K562 (cell line): ENCODE measurements around the gene JADE3. TPM values are rescaled to one million over a fixed set of nuclear protein-coding genes. Genes with fewer than 3 reads are reported as not detected.

Source experiments
- ATAC-seq: fragments of 200-7000 bp; cut with Tn5 transposase; 3 replicates; pipeline ENCODE4 v1.9.1; 2020; ENCODE audit warnings: moderate library complexity
- BruUV-seq: library from RNA; stranded (reverse); fragments of 400-500 nt; replicated peaks from 2 replicates; lab custom pipeline; 2021; lab: Mats Ljungman, UMichigan
- CTCF ChIA-PET: fragments of 300-600 bp; formaldehyde crosslinking; extraction: SDS; loops from one replicate; lab custom pipeline; 2021; ENCODE audit warnings: low intra/inter-chr PET ratio; lab: Yijun Ruan, JAX
- POLR2A ChIA-PET: fragments of 300-600, 350-650 bp; sonication (Branson Sonifier 250); formaldehyde crosslinking; extraction: SDS; loops from one replicate; lab custom pipeline; 2021; ENCODE audit warnings: antibody characterized with exemption, inconsistent platforms; lab: Yijun Ruan, JAX
- DNase-seq, 4 experiments: peaks; one replicate each; pipeline versions ENCODE4 v3.0.0 to v3.0.0-alpha.2; 2011 to 2018; ENCODE audit warnings: low spot score in 3 of 4, mixed read lengths in 3 of 4; ENCODE audit errors: extremely low read depth in 1 of 4
- FAIRE-seq: peaks from 2 replicates; lab custom pipeline; 2011; peaks lifted over from hg19 to GRCh38; lab: Jason Lieb, UNC
- H2AFZ ChIP-seq: 2 replicates; pipeline ENCODE4 v1.6.0; 2011; ENCODE audit warnings: low read depth, low read length, control low read depth, inconsistent platforms
- H3K27ac ChIP-seq: fragments of 200-600 bp; 3 replicates; pipeline ENCODE4 v1.8.0; 2011; ENCODE audit warnings: low read depth, mild to moderate bottlenecking, control low read depth, inconsistent platforms, low read length, moderate library complexity, mixed read lengths; ENCODE audit errors: extremely low read depth
- H3K27me3 ChIP-seq, 2 experiments: fragments of 300-600 bp in 1 of 2; 2 replicates in 1 of 2; 3 replicates in 1 of 2; pipeline versions ENCODE4 v1.6.0 to v1.8.0; 2011; ENCODE audit warnings: inconsistent platforms in 2 of 2, low read length in 2 of 2, mild to moderate bottlenecking in 1 of 2, mixed read lengths in 1 of 2, moderate library complexity in 1 of 2; ENCODE audit not compliant: control insufficient read depth in 2 of 2, insufficient read depth in 2 of 2
- H3K36me3 ChIP-seq: fragments of 300-600 bp; 3 replicates; pipeline ENCODE4 v1.8.0; 2011; ENCODE audit warnings: mild to moderate bottlenecking, low read length, inconsistent platforms; ENCODE audit not compliant: control insufficient read depth, insufficient read depth
- H3K4me1 ChIP-seq, 2 experiments: fragments of 200-600 bp in 1 of 2; replicated peaks in 1 of 2; 2 replicates in 1 of 2; 3 replicates in 1 of 2; pipeline versions ENCODE4 v1.5.1 to v1.8.0; 2011; ENCODE audit warnings: inconsistent platforms in 2 of 2, low read length in 2 of 2, mild to moderate bottlenecking in 1 of 2, mixed read lengths in 1 of 2, moderate library complexity in 1 of 2; ENCODE audit not compliant: control insufficient read depth in 2 of 2, insufficient read depth in 2 of 2
- H3K4me2 ChIP-seq: 2 replicates; pipeline ENCODE4 v1.6.1; 2011; ENCODE audit warnings: low read length, control low read depth, inconsistent platforms, mixed read lengths; ENCODE audit not compliant: insufficient read depth
- H3K4me3 ChIP-seq: fragments of 200-600 bp; sonication (generic), shearing (Covaris generic); 2 replicates; pipeline ENCODE4 v1.5.1; 2016; ENCODE audit warnings: control low read depth, inconsistent platforms
- H3K79me2 ChIP-seq: fragments of 200-600 bp; 3 replicates; pipeline ENCODE4 v1.8.0; 2011; ENCODE audit warnings: low read length, inconsistent platforms; ENCODE audit not compliant: control insufficient read depth, insufficient read depth
- H3K9ac ChIP-seq, 2 experiments: 2 replicates each; pipeline versions ENCODE4 v1.6.0 to v1.6.1; 2011; ENCODE audit warnings: low read depth in 2 of 2, low read length in 2 of 2, control low read depth in 1 of 2, inconsistent platforms in 1 of 2, mild to moderate bottlenecking in 1 of 2, mixed read lengths in 1 of 2; ENCODE audit not compliant: insufficient read depth in 1 of 2
- H3K9me1 ChIP-seq: one replicate; pipeline ENCODE4 v1.6.0; 2011; ENCODE audit warnings: inconsistent platforms, mild to moderate bottlenecking, low read length, moderate library complexity; ENCODE audit not compliant: control insufficient read depth, insufficient read depth
- H3K9me3 ChIP-seq: replicated peaks from 2 replicates; pipeline ENCODE4 v1.5.1; 2011; ENCODE audit warnings: low read depth, low read length, inconsistent platforms; ENCODE audit not compliant: control insufficient read depth, insufficient read depth
- H4K20me1 ChIP-seq: replicated peaks from 2 replicates; pipeline ENCODE4 v1.6.1; 2011; ENCODE audit warnings: low read length, inconsistent platforms, mixed read lengths; ENCODE audit not compliant: control insufficient read depth, insufficient read depth
- SP1 ChIP-seq: sonication (generic); formaldehyde crosslinking; IDR thresholded peaks from 2 replicates; pipeline ENCODE4 v1.8.1; 2022; ENCODE audit warnings: mild to moderate bottlenecking, missing genetic modification reagents
- ZBTB33 ChIP-seq: sonication (generic); formaldehyde crosslinking; IDR thresholded peaks from 2 replicates; pipeline ENCODE4 v1.8.1; 2023; ENCODE audit warnings: mild to moderate bottlenecking, missing genetic modification reagents
- ZNF140 ChIP-seq: fragments of 250-450 bp; sonication (Bioruptor Pico); IDR thresholded peaks from 2 replicates; pipeline ENCODE4 v1.8.0; 2021; ENCODE audit warnings: moderate library complexity, mild to moderate bottlenecking, inconsistent platforms
- WGBS: fragments of 100-300 bp; shearing (Covaris generic); methylation state at CpG from one replicate; pipeline ENCODE4 v1.1.6; 2016; ENCODE audit warnings: low coverage, mixed read lengths; ENCODE audit not compliant: insufficient coverage; ENCODE audit errors: missing lambda C conversion rate; 5-methylcytosine and 5-hydroxymethylcytosine counted together
- in situ Hi-C: fragments of 300-500 bp; cut with MboI; formaldehyde crosslinking; loops from 4 replicates; pipeline ENCODE4 v1.15.0; 2018; ENCODE audit warnings: inconsistent platforms, mixed read lengths
- intact Hi-C: fragments of 100-400 bp; cut with micrococcal nuclease; formaldehyde crosslinking; loops from 2 replicates; pipeline ENCODE4 v1.14.2; 2022
- polyA plus RNA-seq, 8 experiments: library from polyadenylated mRNA; depleted of rRNA in 4 of 8; stranded (reverse) in 5 of 8; unstranded in 3 of 8; fragments of >200 nt; fragmentation: Nextera tagmentation in 2 of 8; fragmentation: Illumina TruSeq in 1 of 8; extraction: Ambion mirVana in 2 of 8; extraction: Trizol in 1 of 8; gene quantifications; 2 replicates each; pipeline versions ENCODE4 v1.2.1 to v1.2.3, GENCODE V29; 2011 to 2014; ENCODE audit warnings: inconsistent platforms in 1 of 8, missing spikeins in 1 of 8
- total RNA-seq, 7 experiments: library from RNA; depleted of rRNA in 6 of 7; stranded (reverse); fragments of >200 nt in 6 of 7; fragmentation: Illumina TruSeq in 2 of 7; extraction: Trizol in 2 of 7; gene quantifications; 2 replicates each; pipeline versions ENCODE4 v1.2.1 to v1.2.3, GENCODE V29; 2011 to 2021; ENCODE audit warnings: low replicate concordance in 1 of 7
- TF ChIP-seq, protein P1 (sequence below): sonication (generic); formaldehyde crosslinking; IDR thresholded peaks from 2 replicates; pipeline ENCODE4 v1.8.0; 2022; ENCODE audit warnings: mild to moderate bottlenecking, missing genetic modification reagents

JADE3 gene
- total and polyA plus RNA-seq, 9 of the 15 experiments (the other 6 are each of a cell fraction or from before 2014, with no cell fraction given), result 2.6 to 10.0 (median 7.0) TPM

- TF ChIP-seq, protein P1, sequence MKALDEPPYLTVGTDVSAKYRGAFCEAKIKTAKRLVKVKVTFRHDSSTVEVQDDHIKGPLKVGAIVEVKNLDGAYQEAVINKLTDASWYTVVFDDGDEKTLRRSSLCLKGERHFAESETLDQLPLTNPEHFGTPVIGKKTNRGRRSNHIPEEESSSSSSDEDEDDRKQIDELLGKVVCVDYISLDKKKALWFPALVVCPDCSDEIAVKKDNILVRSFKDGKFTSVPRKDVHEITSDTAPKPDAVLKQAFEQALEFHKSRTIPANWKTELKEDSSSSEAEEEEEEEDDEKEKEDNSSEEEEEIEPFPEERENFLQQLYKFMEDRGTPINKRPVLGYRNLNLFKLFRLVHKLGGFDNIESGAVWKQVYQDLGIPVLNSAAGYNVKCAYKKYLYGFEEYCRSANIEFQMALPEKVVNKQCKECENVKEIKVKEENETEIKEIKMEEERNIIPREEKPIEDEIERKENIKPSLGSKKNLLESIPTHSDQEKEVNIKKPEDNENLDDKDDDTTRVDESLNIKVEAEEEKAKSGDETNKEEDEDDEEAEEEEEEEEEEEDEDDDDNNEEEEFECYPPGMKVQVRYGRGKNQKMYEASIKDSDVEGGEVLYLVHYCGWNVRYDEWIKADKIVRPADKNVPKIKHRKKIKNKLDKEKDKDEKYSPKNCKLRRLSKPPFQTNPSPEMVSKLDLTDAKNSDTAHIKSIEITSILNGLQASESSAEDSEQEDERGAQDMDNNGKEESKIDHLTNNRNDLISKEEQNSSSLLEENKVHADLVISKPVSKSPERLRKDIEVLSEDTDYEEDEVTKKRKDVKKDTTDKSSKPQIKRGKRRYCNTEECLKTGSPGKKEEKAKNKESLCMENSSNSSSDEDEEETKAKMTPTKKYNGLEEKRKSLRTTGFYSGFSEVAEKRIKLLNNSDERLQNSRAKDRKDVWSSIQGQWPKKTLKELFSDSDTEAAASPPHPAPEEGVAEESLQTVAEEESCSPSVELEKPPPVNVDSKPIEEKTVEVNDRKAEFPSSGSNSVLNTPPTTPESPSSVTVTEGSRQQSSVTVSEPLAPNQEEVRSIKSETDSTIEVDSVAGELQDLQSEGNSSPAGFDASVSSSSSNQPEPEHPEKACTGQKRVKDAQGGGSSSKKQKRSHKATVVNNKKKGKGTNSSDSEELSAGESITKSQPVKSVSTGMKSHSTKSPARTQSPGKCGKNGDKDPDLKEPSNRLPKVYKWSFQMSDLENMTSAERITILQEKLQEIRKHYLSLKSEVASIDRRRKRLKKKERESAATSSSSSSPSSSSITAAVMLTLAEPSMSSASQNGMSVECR (CRISPR knock-in tag), result no peak
Observed at GRCh38 chrX:47068720-47069119, 156.5 kb downstream of the JADE3 start (continued).

GRCh38 chrX:47078129-47079043 is 166.2 kb downstream of the JADE3 start, which contains the start of gene RGN:
TSS of gene RGN (plus strand) at chrX:47078443. CDS start at chrX:47081145, 2,702 bp downstream.
- ChIA-PET CTCF (no interaction called here), POLR2A (no interaction called here)
- Histone ChIP-seq H3K4me3 (no peak within 1 kb of the TSS), H3K79me2 (no peaks in the 10 kb centered on the region), H3K9me1 (no peaks in the 10 kb centered on the region), H3K9ac (no peak within 1 kb of the TSS), H4K20me1 (no peaks in the 10 kb centered on the region; the same call in 1 of the 2 replicates), H3K36me3 (no peaks in the 10 kb centered on the region), H2AFZ (no peak within 1 kb of the TSS), H3K9me3 (no peaks in the 10 kb centered on the region), H3K27ac (no peak within 1 kb of the TSS), H3K4me1 (peaks cover 3 to 5% of the 10 kb centered on the region in 2 experiments; a peak in 3 of 5 replicates), H3K27me3 (no peaks in the 10 kb centered on the region), H3K4me2 (no peak within 1 kb of the TSS)
- intact Hi-C loops (no loop called here), in situ Hi-C loops (no loop called here)
- TF ChIP-seq ZBTB33 (CRISPR knock-in tag), result no peak
- no peak for TF ChIP-seq ZNF140 (CRISPR knock-in tag)
- no peak for TF ChIP-seq SP1
- BruUV-seq, result no TSS peak
- WGBS, result 40% methylated on average over 12 of the region's 59 CpGs
- ATAC-seq (no peak), FAIRE-seq (no peak), DNase-seq (no peak)
